Astrocyte of the cerebellum (primary cell): Measurements from ENCODE around the gene FAM234B.

Experiments
- DNase-seq: peaks from one replicate; pipeline ENCODE4 v3.0.0-alpha.2; 2011; ENCODE audit warnings: low read depth
- H3K4me3 ChIP-seq: 2 replicates; pipeline ENCODE4 v1.5.1; 2011; ENCODE audit warnings: mild to moderate bottlenecking, low read depth, low read length, moderate library complexity
- CTCF ChIP-seq: IDR thresholded peaks from 2 replicates; pipeline ENCODE4 v1.5.1; 2012; ENCODE audit warnings: low read length, low read depth, moderate library complexity, mild to moderate bottlenecking; ENCODE audit errors: missing control alignments
- in situ Hi-C: cut with HindIII; loops from 2 replicates; pipeline ENCODE4 v1.10.0; 2017; ENCODE audit warnings: low sequenced_read_pairs

FAM234B gene

GRCh38 chr12:13093191-13093847 lies 49.1 kb downstream of the FAM234B start:
- no peak for TF ChIP-seq CTCF
- in situ Hi-C loops = no loop called here
- no peak for DNase-seq
- no peak overlapping the region for H3K4me3 ChIP-seq

GRCh38 chr12:13093848-13094220 lies 49.7 kb downstream of the FAM234B start:
- no peak for DNase-seq
- in situ Hi-C loops = no loop called here
- TF ChIP-seq CTCF = no peak
- H3K4me3 ChIP-seq = no peak overlapping the region

- H3K4me3 ChIP-seq = no peak overlapping the region
- in situ Hi-C loops = no loop called here
- TF ChIP-seq CTCF = no peak
- DNase-seq = no peak
These were observed 50.2 kb downstream of the FAM234B start for GRCh38 chr12:13094367-13094766.

GRCh38 chr12:13095266-13095995 lies 51.2 kb downstream of the FAM234B start:
- in situ Hi-C loops = no loop called here
- H3K4me3 ChIP-seq = no peak overlapping the region
- no peak for TF ChIP-seq CTCF
- DNase-seq = no peak

GRCh38 chr12:13097491-13098011 lies 53.4 kb downstream of the FAM234B start:
- H3K4me3 ChIP-seq = no peak overlapping the region
- DNase-seq = no peak
- in situ Hi-C loops = no loop called here
- TF ChIP-seq CTCF = no peak

- H3K4me3 ChIP-seq = no peak overlapping the region
- in situ Hi-C loops = no loop called here
- no peak for DNase-seq
These were observed 55.1 kb downstream of the FAM234B start for GRCh38 chr12:13099066-13099843.

More at GRCh38 chr12:13099066-13099843, 55.1 kb downstream of the FAM234B start:
- no peak for TF ChIP-seq CTCF
